HG03442 (cell line): Measurements from ENCODE around the gene CD37.
"Not testable (repeated sequence)": the region's sequence is repeated elsewhere in the genome, so short reads cannot be mapped to it uniquely, and the experiment has no call there.

Experiments
- ATAC-seq: cut with Tn5 transposase; IDR thresholded peaks from one replicate; pipeline ENCODE4 v1.9.1; 2021; ENCODE audit warnings: mild to moderate bottlenecking, moderate library complexity; ENCODE audit not compliant: unreplicated experiment

CD37 gene

GRCh38 chr19:49335071-49335783, at the start of gene CD37:
Gene CD37 (plus strand): TSS chr19:49335406. CDS start chr19:49335541, 135 bp downstream.
- ATAC-seq, result no peak

GRCh38 chr19:49287141-49287770, 48.0 kb upstream of the CD37 start:
- no peak for ATAC-seq

- not testable (repeated sequence) for ATAC-seq
Observed at GRCh38 chr19:49288205-49288604, 47.0 kb upstream of the CD37 start.

- not testable (repeated sequence) for ATAC-seq
Observed at GRCh38 chr19:49289286-49289685, 45.9 kb upstream of the CD37 start.

- ATAC-seq, result no peak
Observed at GRCh38 chr19:49290517-49290916, 44.7 kb upstream of the CD37 start.

- ATAC-seq, result no peak
Observed at GRCh38 chr19:49294401-49294800, 40.8 kb upstream of the CD37 start.

GRCh38 chr19:49295208-49295880, 39.9 kb upstream of the CD37 start:
- ATAC-seq, result no peak

GRCh38 chr19:49297403-49297802, 37.8 kb upstream of the CD37 start:
- ATAC-seq, result no peak

- not testable (repeated sequence) for ATAC-seq
Observed at GRCh38 chr19:49298653-49299052, 36.6 kb upstream of the CD37 start.

GRCh38 chr19:49301165-49301865, 33.9 kb upstream of the CD37 start:
- ATAC-seq, result no peak

GRCh38 chr19:49301866-49302252, 33.3 kb upstream of the CD37 start:
- ATAC-seq, result no peak

GRCh38 chr19:49306734-49307133, 28.5 kb upstream of the CD37 start:
- ATAC-seq, result not testable (repeated sequence)

- no peak for ATAC-seq
Observed at GRCh38 chr19:49309087-49309486, 26.1 kb upstream of the CD37 start.

- ATAC-seq, result no peak
Observed at GRCh38 chr19:49315111-49315510, 20.1 kb upstream of the CD37 start.

- no peak for ATAC-seq
Observed at GRCh38 chr19:49316284-49316683, 18.9 kb upstream of the CD37 start.

- no peak for ATAC-seq
Observed at GRCh38 chr19:49318296-49318695, 16.9 kb upstream of the CD37 start.

- no peak for ATAC-seq
Observed at GRCh38 chr19:49324801-49325576, 10.2 kb upstream of the CD37 start, which contains the start of gene SLC6A16. Gene SLC6A16 (minus strand): TSS chr19:49325191. CDS start chr19:49311347, 13,844 bp downstream.

- ATAC-seq, result not testable (repeated sequence)
Observed at GRCh38 chr19:49325756-49326155, 9.4 kb upstream of the CD37 start.

GRCh38 chr19:49326165-49326704, 9.0 kb upstream of the CD37 start:
- no peak for ATAC-seq

GRCh38 chr19:49327878-49328544, 7.2 kb upstream of the CD37 start:
- no peak for ATAC-seq
